Tibial nerve (tissue), 4 donors: ENCODE measurements around the gene DHRS4. TPM values are rescaled to one million over a fixed set of nuclear protein-coding genes. Genes with fewer than 3 reads are reported as not detected.
"Not testable (repeated sequence)": the region's sequence is repeated elsewhere in the genome, so short reads cannot be mapped to it uniquely, and the experiment has no call there.

Experiments used
- DNase-seq, 2 donors: peaks; one replicate each; pipeline ENCODE4 v3.0.0-alpha.2; 2019; ENCODE audit warnings: low spot score in 2 of 2
- H3K27ac ChIP-seq, 4 donors: fragments of 200-600 bp; sonication (generic) in 3 of 4; one replicate each; pipeline ENCODE4 v1.5.1; 2017 to 2019; ENCODE audit warnings: mild to moderate bottlenecking in 1 of 4
- H3K27me3 ChIP-seq, 2 donors: fragments of 200-600 bp; sonication (generic) in 1 of 2; one replicate each; pipeline versions ENCODE4 v1.5.1 to v1.6.0; 2017 to 2019
- H3K36me3 ChIP-seq, 3 donors: fragments of 200-600 bp; sonication (generic); one replicate each; pipeline ENCODE4 v1.5.1; 2018 to 2019
- H3K4me1 ChIP-seq, 4 donors: fragments of 200-600 bp; sonication (generic) in 3 of 4; one replicate each; pipeline ENCODE4 v1.5.1; 2017 to 2019
- H3K4me3 ChIP-seq, 4 donors: fragments of 200-600 bp; sonication (generic) in 3 of 4; one replicate each; pipeline ENCODE4 v1.5.1; 2017 to 2019; ENCODE audit warnings: mild to moderate bottlenecking in 1 of 4, moderate library complexity in 1 of 4
- H3K9me3 ChIP-seq, 4 donors: fragments of 200-600 bp; sonication (generic) in 3 of 4; one replicate each; pipeline ENCODE4 v1.5.1; 2017 to 2019
- CTCF ChIP-seq, 5 experiments: fragments of 200-600 bp in 3 of 5; fragments of 450-650 bp in 2 of 5; sonication (generic) in 3 of 5; IDR thresholded peaks; one replicate each; pipeline ENCODE4 v1.5.1; 2016 to 2019; ENCODE audit warnings: antibody characterized with exemption in 5 of 5, mild to moderate bottlenecking in 3 of 5, moderate library complexity in 2 of 5
- EP300 ChIP-seq, 2 donors: sonication (generic); formaldehyde crosslinking; IDR thresholded peaks; one replicate each; pipeline ENCODE4 v1.6.1; 2017; ENCODE audit warnings: antibody characterized with exemption in 2 of 2, mild to moderate bottlenecking in 1 of 2
- POLR2A ChIP-seq, 2 donors: fragments of 450-650 bp; IDR thresholded peaks; one replicate each; pipeline ENCODE4 v1.6.1; 2017; ENCODE audit warnings: antibody characterized with exemption in 2 of 2, mild to moderate bottlenecking in 2 of 2, moderate library complexity in 2 of 2
- WGBS, 2 donors: methylation state at CpG; one replicate each; pipeline ENCODE4 v1.1.5; 2018; 5-methylcytosine and 5-hydroxymethylcytosine counted together
- total RNA-seq, 4 donors: library from RNA; depleted of rRNA; stranded (reverse); fragments of >200 nt; gene quantifications; one replicate each; pipeline ENCODE4 v1.1.0, GENCODE V29; 2016

DHRS4 gene
- total RNA-seq, 4 donors from 2014 or later, result 28.8 to 61.5 (median 49.8) TPM

DNA sequence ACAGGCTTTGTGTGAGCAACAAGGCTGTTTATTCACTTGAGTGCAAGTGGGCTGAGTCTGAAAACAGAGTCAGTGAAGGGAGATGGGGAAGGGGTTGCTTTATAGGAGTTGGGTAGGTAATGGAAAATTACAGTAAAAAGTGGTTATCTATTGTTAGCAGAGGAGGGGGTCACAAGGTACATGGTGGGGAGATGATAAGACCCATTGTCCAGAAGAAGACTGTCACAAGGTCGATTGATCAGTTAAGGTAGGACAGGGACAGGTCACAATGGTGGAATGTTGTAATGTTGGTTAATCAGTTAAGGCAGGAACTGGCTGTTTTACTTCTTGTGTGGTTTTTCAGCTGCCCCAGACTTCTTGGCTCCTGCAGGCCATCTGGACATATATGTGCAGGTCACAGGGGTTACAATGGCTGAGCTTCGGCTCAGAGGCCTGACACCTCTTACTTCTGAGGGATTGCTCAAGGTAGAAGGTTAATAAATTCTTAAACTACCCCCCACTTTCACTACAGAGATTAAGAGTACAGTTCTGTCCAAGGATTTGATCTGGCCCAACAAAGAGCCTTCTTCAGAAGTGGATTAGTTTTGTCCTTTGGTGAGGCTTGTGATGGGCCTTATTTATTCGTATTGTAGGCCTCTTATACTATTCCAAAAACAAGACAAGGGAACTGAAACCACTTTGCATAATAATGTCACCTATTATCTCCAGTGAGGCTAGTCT lies 13.8 kb upstream of the DHRS4 start:
- WGBS, 2 donors, result 77 to 89% methylated on average over 3 of the region's 3 CpGs
- Histone ChIP-seq H3K4me3 (no peak overlapping the region), H3K4me1 (no peaks in the 10 kb centered on the region), H3K27me3 (no peaks in the 10 kb centered on the region), H3K27ac (no peak overlapping the region), H3K36me3 (peaks cover 0 to 28% (median 0%) of the 10 kb centered on the region in 3 donors), H3K9me3 (no peaks in the 10 kb centered on the region)
- TF ChIP-seq CTCF (IDR thresholded peaks at IDR 0.05), result no peak
- no peak for TF ChIP-seq POLR2A (IDR thresholded peaks at IDR 0.05)
- TF ChIP-seq EP300 (IDR thresholded peaks at IDR 0.05), result no peak
- DNase-seq, result no peak

GRCh38 chr14:23941230-23941629 lies 12.3 kb upstream of the DHRS4 start:
- no peak for DNase-seq
- TF ChIP-seq CTCF (IDR thresholded peaks at IDR 0.05), result no peak
- 40 to 85% methylated on average over 3 of the region's 3 CpGs for WGBS, 2 donors
- no peaks in the 10 kb centered on the region for H3K27me3 ChIP-seq
- no peak overlapping the region for H3K4me3 ChIP-seq
- H3K36me3 ChIP-seq, result peaks cover 0 to 28% (median 0%) of the 10 kb centered on the region in 3 donors
- no peak overlapping the region for H3K27ac ChIP-seq
- H3K4me1 ChIP-seq, result no peaks in the 10 kb centered on the region
- no peaks in the 10 kb centered on the region for H3K9me3 ChIP-seq

DNA sequence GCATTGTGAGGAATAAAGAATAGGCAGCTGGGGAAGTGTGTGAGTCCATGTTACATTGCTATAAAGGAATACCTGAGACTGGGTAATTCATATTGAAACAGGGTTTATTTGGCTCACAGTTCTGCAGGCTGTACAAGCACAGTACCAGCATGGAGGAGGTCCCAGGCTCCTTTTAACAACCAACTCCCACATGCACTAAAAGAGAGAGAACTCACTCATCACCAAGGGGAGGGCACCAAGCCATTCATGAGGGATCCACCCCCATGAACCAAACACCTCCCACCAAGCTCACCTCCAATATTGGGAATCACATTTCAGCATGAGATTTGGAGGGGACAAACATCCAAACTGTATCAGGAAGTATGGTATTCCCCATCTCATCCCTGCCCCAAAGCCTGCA lies 11.9 kb upstream of the DHRS4 start:
- Histone ChIP-seq H3K4me3 (no peak overlapping the region), H3K27me3 (no peaks in the 10 kb centered on the region), H3K27ac (no peak overlapping the region), H3K9me3 (no peaks in the 10 kb centered on the region), H3K36me3 (peaks cover 0 to 28% (median 0%) of the 10 kb centered on the region in 3 donors), H3K4me1 (no peaks in the 10 kb centered on the region)
- no peak for TF ChIP-seq EP300 (IDR thresholded peaks at IDR 0.05)
- no peak for TF ChIP-seq POLR2A (IDR thresholded peaks at IDR 0.05)
- no peak for TF ChIP-seq CTCF (IDR thresholded peaks at IDR 0.05)
- DNase-seq, result no peak

GRCh38 chr14:23942587-23942986 lies 11.0 kb upstream of the DHRS4 start:
- Histone ChIP-seq H3K9me3 (no peaks in the 10 kb centered on the region), H3K36me3 (peaks cover 0 to 28% (median 0%) of the 10 kb centered on the region in 3 donors), H3K4me3 (no peak overlapping the region), H3K4me1 (no peaks in the 10 kb centered on the region), H3K27ac (no peak overlapping the region), H3K27me3 (no peaks in the 10 kb centered on the region)
- 90 to 93% methylated on average over 7 of the region's 7 CpGs for WGBS, 2 donors
- no peak for DNase-seq
- TF ChIP-seq CTCF (IDR thresholded peaks at IDR 0.05) (no peak), POLR2A (IDR thresholded peaks at IDR 0.05) (no peak)

GRCh38 chr14:23949069-23949468 lies 4.5 kb upstream of the DHRS4 start:
- not testable (repeated sequence) for H3K27ac ChIP-seq, DNase-seq, H3K36me3 ChIP-seq, H3K9me3 ChIP-seq, H3K4me3 ChIP-seq, H3K27me3 ChIP-seq
- 96 to 98% methylated on average over 2 of the region's 2 CpGs for WGBS, 2 donors
- peaks cover 0 to 19% (median 3%) of the 10 kb centered on the region in 4 donors for H3K4me1 ChIP-seq
